ENCODE results near the gene DNASE2B.

The DNASE2B gene

GRCh38 chr1:84402060-84402459 lies 3.8 kb downstream of the DNASE2B start:
- TF ChIP-seq TAF1 (IDR thresholded peaks at IDR 0.05; ENCODE audit: borderline replicate concordance, insufficient read depth, low read length) = no peak

DNA sequence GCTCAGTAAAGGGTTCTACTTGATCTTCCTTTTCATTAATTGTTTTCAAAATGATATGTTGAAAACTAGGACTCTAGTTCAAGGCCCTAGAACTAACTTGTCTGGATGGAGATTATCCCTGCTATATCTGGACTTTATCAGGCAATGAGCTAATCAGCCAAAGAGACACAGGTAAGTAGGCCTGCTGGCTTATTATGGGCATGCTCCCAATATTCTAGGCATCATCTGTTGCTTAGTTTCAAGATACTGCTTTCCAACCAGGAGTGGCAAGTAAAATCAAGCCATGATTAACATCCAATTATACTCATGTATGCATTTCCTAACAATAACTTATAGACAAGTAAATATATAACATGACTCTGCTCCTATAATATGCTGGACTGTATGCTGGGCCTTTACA lies 4.2 kb downstream of the DNASE2B start:
- TF ChIP-seq SIN3A (IDR thresholded peaks at IDR 0.05; ENCODE audit: borderline replicate concordance, insufficient read depth, low read length) = no peak
- TF ChIP-seq, protein P1, sequence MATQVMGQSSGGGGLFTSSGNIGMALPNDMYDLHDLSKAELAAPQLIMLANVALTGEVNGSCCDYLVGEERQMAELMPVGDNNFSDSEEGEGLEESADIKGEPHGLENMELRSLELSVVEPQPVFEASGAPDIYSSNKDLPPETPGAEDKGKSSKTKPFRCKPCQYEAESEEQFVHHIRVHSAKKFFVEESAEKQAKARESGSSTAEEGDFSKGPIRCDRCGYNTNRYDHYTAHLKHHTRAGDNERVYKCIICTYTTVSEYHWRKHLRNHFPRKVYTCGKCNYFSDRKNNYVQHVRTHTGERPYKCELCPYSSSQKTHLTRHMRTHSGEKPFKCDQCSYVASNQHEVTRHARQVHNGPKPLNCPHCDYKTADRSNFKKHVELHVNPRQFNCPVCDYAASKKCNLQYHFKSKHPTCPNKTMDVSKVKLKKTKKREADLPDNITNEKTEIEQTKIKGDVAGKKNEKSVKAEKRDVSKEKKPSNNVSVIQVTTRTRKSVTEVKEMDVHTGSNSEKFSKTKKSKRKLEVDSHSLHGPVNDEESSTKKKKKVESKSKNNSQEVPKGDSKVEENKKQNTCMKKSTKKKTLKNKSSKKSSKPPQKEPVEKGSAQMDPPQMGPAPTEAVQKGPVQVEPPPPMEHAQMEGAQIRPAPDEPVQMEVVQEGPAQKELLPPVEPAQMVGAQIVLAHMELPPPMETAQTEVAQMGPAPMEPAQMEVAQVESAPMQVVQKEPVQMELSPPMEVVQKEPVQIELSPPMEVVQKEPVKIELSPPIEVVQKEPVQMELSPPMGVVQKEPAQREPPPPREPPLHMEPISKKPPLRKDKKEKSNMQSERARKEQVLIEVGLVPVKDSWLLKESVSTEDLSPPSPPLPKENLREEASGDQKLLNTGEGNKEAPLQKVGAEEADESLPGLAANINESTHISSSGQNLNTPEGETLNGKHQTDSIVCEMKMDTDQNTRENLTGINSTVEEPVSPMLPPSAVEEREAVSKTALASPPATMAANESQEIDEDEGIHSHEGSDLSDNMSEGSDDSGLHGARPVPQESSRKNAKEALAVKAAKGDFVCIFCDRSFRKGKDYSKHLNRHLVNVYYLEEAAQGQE (IDR thresholded peaks at IDR 0.05; ENCODE audit: insufficient read depth in 1 of 2, low read depth in 2 of 2, low read length in 2 of 2) = no peak
- no peak for TF ChIP-seq POLR2AphosphoS5 (IDR thresholded peaks at IDR 0.05; ENCODE audit: low read depth, low read length)
- no peak for TF ChIP-seq TAF1 (IDR thresholded peaks at IDR 0.05; ENCODE audit: borderline replicate concordance, insufficient read depth, low read length)
- TF ChIP-seq FOXP2 (optimal IDR thresholded peaks at IDR 0.05; ENCODE audit: borderline replicate concordance, extremely low read depth, extremely low read length, insufficient read depth) = no peak

GRCh38 chr1:84403347-84403746 lies 5.1 kb downstream of the DNASE2B start:
- no peak for TF ChIP-seq TAF1 (IDR thresholded peaks at IDR 0.05; ENCODE audit: borderline replicate concordance, insufficient read depth, low read length)
- no peak for TF ChIP-seq SIN3A (IDR thresholded peaks at IDR 0.05; ENCODE audit: borderline replicate concordance, insufficient read depth, low read length)
- TF ChIP-seq, protein P1 (IDR thresholded peaks at IDR 0.05; ENCODE audit: insufficient read depth in 1 of 2, low read depth in 2 of 2, low read length in 2 of 2) = no peak
- TF ChIP-seq POLR2AphosphoS5 (IDR thresholded peaks at IDR 0.05; ENCODE audit: low read depth, low read length) = no peak
- no peak for TF ChIP-seq FOXP2 (optimal IDR thresholded peaks at IDR 0.05; ENCODE audit: borderline replicate concordance, extremely low read depth, extremely low read length, insufficient read depth)

DNA sequence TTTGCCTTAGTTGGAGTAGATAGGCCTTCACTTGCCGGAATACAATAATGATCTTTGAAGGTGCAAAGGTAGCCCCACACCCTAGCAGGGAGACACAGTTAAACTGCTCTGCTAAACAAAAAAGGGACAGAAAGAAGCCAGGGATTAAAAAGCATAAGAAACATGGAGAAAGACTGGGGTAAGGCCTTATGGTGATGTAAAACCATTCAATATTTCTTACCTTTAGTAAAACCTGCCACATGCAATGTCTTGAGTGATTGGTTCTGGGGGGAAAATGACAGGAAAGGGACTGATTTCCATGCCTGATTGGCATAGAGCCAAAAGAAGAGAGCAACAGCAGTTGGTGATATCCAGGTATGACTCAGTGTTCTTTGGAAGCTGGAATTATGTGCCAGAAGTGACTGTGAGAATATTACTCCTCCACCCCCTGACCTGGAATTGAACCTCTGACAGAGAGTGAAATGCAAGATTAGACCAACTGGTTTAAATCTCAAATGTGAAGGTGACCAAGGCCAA lies 8.1 kb downstream of the DNASE2B start:
- TF ChIP-seq, protein P1 (IDR thresholded peaks at IDR 0.05; ENCODE audit: insufficient read depth in 1 of 2, low read depth in 2 of 2, low read length in 2 of 2) = 0 out of 4 replicates have a peak, but pooled peaks of 1 of the 2 experiments have one; percentile 11
- no peak for TF ChIP-seq POLR2AphosphoS5 (IDR thresholded peaks at IDR 0.05; ENCODE audit: low read depth, low read length)

DNA sequence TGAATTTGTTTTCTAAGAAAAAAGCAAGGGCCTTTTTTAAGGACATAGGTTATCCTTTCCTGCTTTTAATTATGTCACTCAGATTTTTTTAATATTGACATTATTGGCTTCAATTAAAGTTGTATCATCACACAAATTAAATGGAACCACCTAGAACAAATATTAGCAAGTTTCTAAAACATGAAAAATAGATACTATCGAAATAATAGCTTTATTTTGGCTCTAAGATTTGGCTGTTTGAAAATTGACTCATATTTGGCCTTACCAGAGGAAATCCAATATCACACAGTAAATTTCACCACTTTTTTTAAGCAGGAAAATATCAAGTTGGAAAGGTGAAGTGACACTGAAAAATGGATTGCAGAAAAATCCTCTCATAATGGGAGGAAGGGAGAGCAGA lies 9.2 kb downstream of the DNASE2B start:
- no peak for TF ChIP-seq FOXP2 (optimal IDR thresholded peaks at IDR 0.05; ENCODE audit: borderline replicate concordance, extremely low read depth, extremely low read length, insufficient read depth)
- TF ChIP-seq TAF1 (IDR thresholded peaks at IDR 0.05; ENCODE audit: borderline replicate concordance, insufficient read depth, low read length) = no peak
- no peak for TF ChIP-seq POLR2AphosphoS5 (IDR thresholded peaks at IDR 0.05; ENCODE audit: low read depth, low read length)
- TF ChIP-seq SIN3A (IDR thresholded peaks at IDR 0.05; ENCODE audit: borderline replicate concordance, insufficient read depth, low read length) = no peak
- TF ChIP-seq, protein P1 (IDR thresholded peaks at IDR 0.05; ENCODE audit: insufficient read depth in 1 of 2, low read depth in 2 of 2, low read length in 2 of 2) = no peak
